ENCODE measurements around the gene CHD8. TPM values are rescaled to one million over a fixed set of nuclear protein-coding genes. Genes with fewer than 3 reads are reported as not detected.

The CHD8 gene
- total and polyA plus RNA-seq, 2 of the 13 experiments (the other 11 are each of a cell fraction or from before 2014, with no cell fraction given), result 35.1 to 79.6 TPM

- TF ChIP-seq GMEB1 (CRISPR knock-in tag; IDR thresholded peaks at IDR 0.05; ENCODE audit: borderline replicate concordance) (no peak), SOX13 (IDR thresholded peaks at IDR 0.05) (no peak), SOX13 (CRISPR knock-in tag; conservative IDR thresholded peaks at IDR 0.05 in 1 of 2, IDR thresholded peaks at IDR 0.05 in 1 of 2) (no peak), TFAP4 (IDR thresholded peaks at IDR 0.05; ENCODE audit: borderline replicate concordance, low read depth) (no peak), ELF1 (CRISPR knock-in tag; IDR thresholded peaks at IDR 0.05) (no peak), HMGA1 (CRISPR knock-in tag; conservative IDR thresholded peaks at IDR 0.05) (no peak; the same call in 1 of the 2 replicates), PHF21A (CRISPR knock-in tag; IDR thresholded peaks at IDR 0.05) (no peak), ZNF772 (CRISPR knock-in tag; IDR thresholded peaks at IDR 0.05) (peak; percentile 83; the same call in 1 of the 2 replicates), NFE2L2 (IDR thresholded peaks at IDR 0.05; ENCODE audit: low read length) (no peak), KDM3A (CRISPR knock-in tag; IDR thresholded peaks at IDR 0.05; ENCODE audit: low read depth) (no peak), ZNF30 (CRISPR knock-in tag; IDR thresholded peaks at IDR 0.05) (no peak), ZNF335 (CRISPR knock-in tag; IDR thresholded peaks at IDR 0.05) (no peak), NFKB2 (CRISPR knock-in tag; IDR thresholded peaks at IDR 0.05; ENCODE audit: borderline replicate concordance) (peak; percentile 78; the same call in 1 of the 2 replicates), JARID2 (CRISPR knock-in tag; IDR thresholded peaks at IDR 0.05; ENCODE audit: insufficient replicate concordance) (no peak), SMAD1 (CRISPR knock-in tag; IDR thresholded peaks at IDR 0.05; ENCODE audit: borderline replicate concordance, low read depth) (0 out of 2 replicates have a peak, but pooled peaks have one; percentile 13), SALL1 (CRISPR knock-in tag; IDR thresholded peaks at IDR 0.05) (no peak), PTBP1 (IDR thresholded peaks at IDR 0.05; ENCODE audit: low read depth, low read length, poor library complexity, severe bottlenecking) (no peak), FOXO4 (CRISPR knock-in tag; conservative IDR thresholded peaks at IDR 0.05) (no peak), MEIS1 (CRISPR knock-in tag; IDR thresholded peaks at IDR 0.05; ENCODE audit: borderline replicate concordance) (no peak), ZNF292 (CRISPR knock-in tag; IDR thresholded peaks at IDR 0.05; ENCODE audit: borderline replicate concordance, low read depth) (no peak), PAX8 (CRISPR knock-in tag; IDR thresholded peaks at IDR 0.05; ENCODE audit: borderline replicate concordance) (no peak), ZNF678 (CRISPR knock-in tag; IDR thresholded peaks at IDR 0.05) (peak; percentile 43; the same call in 1 of the 2 replicates), ZFYVE20 (CRISPR knock-in tag; IDR thresholded peaks at IDR 0.05; ENCODE audit: borderline replicate concordance, low read depth) (no peak), NONO (IDR thresholded peaks at IDR 0.05) (no peak), NONO (CRISPR knock-in tag; conservative IDR thresholded peaks at IDR 0.05) (peak; percentile 36; the same call in 1 of the 2 replicates), ZNF317 (CRISPR knock-in tag; IDR thresholded peaks at IDR 0.05) (0 out of 2 replicates have a peak, but pooled peaks have one; percentile 2), RFXAP (CRISPR knock-in tag; IDR thresholded peaks at IDR 0.05; ENCODE audit: borderline replicate concordance) (no peak)
These were observed 72.8 kb downstream of the CHD8 start (continued) for GRCh38 chr14:21382886-21383847.
